GM23338 (cell line): ENCODE data around the gene RHBDD1. TPM values are rescaled to one million over a fixed set of nuclear protein-coding genes. Genes with fewer than 3 reads are reported as not detected.

Source experiments
- ATAC-seq: fragments of 200-7000 bp; cut with Tn5 transposase; 3 replicates; pipeline ENCODE4 v1.9.1; 2020
- DNase-seq: peaks from one replicate; pipeline ENCODE4 v3.0.0-alpha.2; 2015; ENCODE audit warnings: low spot score
- H2AFZ ChIP-seq: fragments of 200-600 bp; sonication (generic); 2 replicates; pipeline ENCODE4 v1.8.0; 2016; ENCODE audit warnings: antibody characterized with exemption, mild to moderate bottlenecking, moderate library complexity
- H3F3A ChIP-seq: fragments of 200-600 bp; sonication (generic); replicated peaks from 2 replicates; pipeline ENCODE4 v1.8.0; 2017; ENCODE audit warnings: antibody characterized with exemption, mixed run types, low read depth
- H3K27ac ChIP-seq: fragments of 200-600 bp; sonication (generic); 2 replicates; pipeline ENCODE4 v1.6.1; 2016; ENCODE audit warnings: low read depth
- H3K27me3 ChIP-seq: fragments of 200-600 bp; sonication (generic); 2 replicates; pipeline ENCODE4 v1.8.0; 2016; ENCODE audit warnings: mild to moderate bottlenecking, mixed run types, moderate library complexity; ENCODE audit not compliant: insufficient read depth
- H3K36me3 ChIP-seq: fragments of 200-600 bp; sonication (generic); 2 replicates; pipeline ENCODE4 v1.8.0; 2016; ENCODE audit warnings: mild to moderate bottlenecking; ENCODE audit not compliant: insufficient read depth
- H3K4me1 ChIP-seq: fragments of 200-600 bp; sonication (generic); 2 replicates; pipeline ENCODE4 v1.8.0; 2016; ENCODE audit warnings: mild to moderate bottlenecking, moderate library complexity; ENCODE audit not compliant: insufficient read depth
- H3K4me2 ChIP-seq: fragments of 200-600 bp; sonication (generic); 2 replicates; pipeline ENCODE4 v1.7.1; 2017; ENCODE audit warnings: mixed run types
- H3K4me3 ChIP-seq: fragments of 200-600 bp; sonication (generic); 2 replicates; pipeline ENCODE4 v1.6.1; 2016; ENCODE audit warnings: mixed run types
- H3K79me2 ChIP-seq: fragments of 200-600 bp; sonication (generic); replicated peaks from 2 replicates; pipeline ENCODE4 v1.8.0; 2017; ENCODE audit warnings: mild to moderate bottlenecking; ENCODE audit not compliant: insufficient read depth
- H3K9me2 ChIP-seq: fragments of 200-600 bp; sonication (generic); 2 replicates; pipeline ENCODE4 v1.8.0; 2017; ENCODE audit not compliant: insufficient read depth
- H4K20me1 ChIP-seq: fragments of 200-600 bp; sonication (generic); replicated peaks from 2 replicates; pipeline ENCODE4 v1.8.0; 2017; ENCODE audit warnings: mild to moderate bottlenecking; ENCODE audit not compliant: insufficient read depth
- H3K27ac Mint-ChIP-seq: 2 replicates; pipeline ENCODE4 v1.8.0; 2020; ENCODE audit warnings: inconsistent platforms, mild to moderate bottlenecking, moderate library complexity, mixed read lengths
- H3K27me3 Mint-ChIP-seq: 3 replicates; pipeline ENCODE4 v1.8.0; 2022; ENCODE audit warnings: low read depth, mild to moderate bottlenecking, moderate library complexity, mixed read lengths, inconsistent platforms; ENCODE audit not compliant: insufficient read depth, poor library complexity
- H3K36me3 Mint-ChIP-seq: 3 replicates; pipeline ENCODE4 v1.8.0; 2021; ENCODE audit warnings: low read depth, mild to moderate bottlenecking, inconsistent platforms, moderate library complexity, mixed read lengths
- H3K4me1 Mint-ChIP-seq: 3 replicates; pipeline ENCODE4 v1.8.0; 2020; ENCODE audit warnings: mild to moderate bottlenecking, inconsistent platforms, mixed read lengths
- H3K4me3 Mint-ChIP-seq: 3 replicates; pipeline ENCODE4 v1.8.0; 2021; ENCODE audit warnings: moderate library complexity, mild to moderate bottlenecking, inconsistent platforms, mixed read lengths
- H3K9me3 Mint-ChIP-seq: 3 replicates; pipeline ENCODE4 v1.8.0; 2020; ENCODE audit warnings: moderate library complexity, mild to moderate bottlenecking, inconsistent platforms, mixed read lengths
- CREB1 ChIP-seq: fragments of 250-450 bp; sonication (Bioruptor Pico); IDR thresholded peaks from 2 replicates; pipeline ENCODE4 v1.5.0; 2020; ENCODE audit warnings: low read depth, mild to moderate bottlenecking, moderate library complexity
- CTCF ChIP-seq, 2 experiments: fragments of 200-600 bp in 1 of 2; sonication (generic) in 1 of 2; conservative IDR thresholded peaks; 2 replicates each; pipeline versions ENCODE4 v1.5.1 to v1.6.1; 2016 to 2017; ENCODE audit warnings: antibody characterized with exemption in 2 of 2, low read depth in 2 of 2, mild to moderate bottlenecking in 2 of 2, moderate library complexity in 1 of 2
- ETS1 ChIP-seq: IDR thresholded peaks from 2 replicates; pipeline ENCODE4 v1.6.1; 2016; ENCODE audit warnings: antibody characterized with exemption
- EZH2 ChIP-seq: fragments of 200-600 bp; sonication (generic); IDR thresholded peaks from one replicate; pipeline ENCODE4 v1.8.0; 2017; ENCODE audit warnings: antibody characterized with exemption, mild to moderate bottlenecking, low read depth; ENCODE audit not compliant: unreplicated experiment
- EZH2phosphoT487 ChIP-seq: fragments of 200-600 bp; sonication (generic); IDR thresholded peaks from one replicate; pipeline ENCODE4 v1.8.1; 2018; ENCODE audit warnings: antibody characterized with exemption; ENCODE audit not compliant: unreplicated experiment
- JUNB ChIP-seq: IDR thresholded peaks from one replicate; pipeline ENCODE4 v1.6.1; 2016; ENCODE audit warnings: antibody characterized with exemption; ENCODE audit not compliant: unreplicated experiment
- NANOG ChIP-seq: IDR thresholded peaks from 2 replicates; pipeline ENCODE4 v1.6.1; 2016; ENCODE audit warnings: antibody characterized with exemption, borderline replicate concordance
- POLR2AphosphoS5 ChIP-seq: IDR thresholded peaks from 2 replicates; pipeline ENCODE4 v1.6.1; 2016; ENCODE audit warnings: antibody characterized with exemption, low read depth
- ZNF114 ChIP-seq: fragments of 250-450 bp; sonication (Bioruptor Pico); IDR thresholded peaks from 2 replicates; pipeline ENCODE4 v1.5.0; 2020; ENCODE audit warnings: mild to moderate bottlenecking, moderate library complexity
- ZNF331 ChIP-seq: fragments of 250-450 bp; sonication (Bioruptor Pico); IDR thresholded peaks from 2 replicates; pipeline ENCODE4 v1.5.0; 2020; ENCODE audit warnings: low read depth, mild to moderate bottlenecking, moderate library complexity
- polyA plus RNA-seq: library from polyadenylated mRNA; unstranded; fragments of >200 nt; fragmentation: Nextera tagmentation; extraction: Ambion mirVana; gene quantifications from 2 replicates; pipeline ENCODE4 v1.2.1, GENCODE V29; 2016
- total RNA-seq: library from RNA; depleted of rRNA; stranded (reverse); fragments of >200 nt; shearing (Covaris generic); gene quantifications from 2 replicates; pipeline ENCODE4 v1.2.3, GENCODE V29; 2014
- TF ChIP-seq, protein P1 (sequence below): IDR thresholded peaks from one replicate; pipeline ENCODE4 v1.6.1; 2018; ENCODE audit warnings: antibody characterized with exemption; ENCODE audit not compliant: unreplicated experiment

Gene RHBDD1
- total and polyA plus RNA-seq, 2 experiments from 2014 or later: 7.3 to 13.0 TPM

GRCh38 chr2:226959418-226959817, 123.6 kb downstream of the RHBDD1 start (continued):
- TF ChIP-seq, protein P1, sequence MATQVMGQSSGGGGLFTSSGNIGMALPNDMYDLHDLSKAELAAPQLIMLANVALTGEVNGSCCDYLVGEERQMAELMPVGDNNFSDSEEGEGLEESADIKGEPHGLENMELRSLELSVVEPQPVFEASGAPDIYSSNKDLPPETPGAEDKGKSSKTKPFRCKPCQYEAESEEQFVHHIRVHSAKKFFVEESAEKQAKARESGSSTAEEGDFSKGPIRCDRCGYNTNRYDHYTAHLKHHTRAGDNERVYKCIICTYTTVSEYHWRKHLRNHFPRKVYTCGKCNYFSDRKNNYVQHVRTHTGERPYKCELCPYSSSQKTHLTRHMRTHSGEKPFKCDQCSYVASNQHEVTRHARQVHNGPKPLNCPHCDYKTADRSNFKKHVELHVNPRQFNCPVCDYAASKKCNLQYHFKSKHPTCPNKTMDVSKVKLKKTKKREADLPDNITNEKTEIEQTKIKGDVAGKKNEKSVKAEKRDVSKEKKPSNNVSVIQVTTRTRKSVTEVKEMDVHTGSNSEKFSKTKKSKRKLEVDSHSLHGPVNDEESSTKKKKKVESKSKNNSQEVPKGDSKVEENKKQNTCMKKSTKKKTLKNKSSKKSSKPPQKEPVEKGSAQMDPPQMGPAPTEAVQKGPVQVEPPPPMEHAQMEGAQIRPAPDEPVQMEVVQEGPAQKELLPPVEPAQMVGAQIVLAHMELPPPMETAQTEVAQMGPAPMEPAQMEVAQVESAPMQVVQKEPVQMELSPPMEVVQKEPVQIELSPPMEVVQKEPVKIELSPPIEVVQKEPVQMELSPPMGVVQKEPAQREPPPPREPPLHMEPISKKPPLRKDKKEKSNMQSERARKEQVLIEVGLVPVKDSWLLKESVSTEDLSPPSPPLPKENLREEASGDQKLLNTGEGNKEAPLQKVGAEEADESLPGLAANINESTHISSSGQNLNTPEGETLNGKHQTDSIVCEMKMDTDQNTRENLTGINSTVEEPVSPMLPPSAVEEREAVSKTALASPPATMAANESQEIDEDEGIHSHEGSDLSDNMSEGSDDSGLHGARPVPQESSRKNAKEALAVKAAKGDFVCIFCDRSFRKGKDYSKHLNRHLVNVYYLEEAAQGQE: no peak
- TF ChIP-seq NANOG (no peak), CREB1 (CRISPR knock-in tag) (no peak), POLR2AphosphoS5 (no peak), JUNB (no peak), ZNF114 (CRISPR knock-in tag) (no peak), EZH2 (no peak), EZH2phosphoT487 (no peak)

- Mint-ChIP-seq H3K27me3 (no peaks in the 10 kb centered on the region), H3K9me3 (peaks cover 17% of the 10 kb centered on the region), H3K4me1 (no peaks in the 10 kb centered on the region), H3K36me3 (peaks cover 16% of the 10 kb centered on the region; the same call in 2 of the 3 replicates), H3K4me3 (no peak overlapping the region), H3K27ac (no peak overlapping the region)
- no peaks in the 10 kb centered on the region for H3K36me3 ChIP-seq
- H3K9me2 ChIP-seq: peaks cover 8% of the 10 kb centered on the region; the same call in 1 of the 2 replicates
- H3F3A ChIP-seq: no peaks in the 10 kb centered on the region
- no peak overlapping the region for H3K4me2 ChIP-seq
- 0 out of 2 replicates have a peak, but pooled peaks cover 4% of the 10 kb centered on the region for H3K4me1 ChIP-seq
- no peaks in the 10 kb centered on the region for H3K27me3 ChIP-seq
- no peak overlapping the region for H3K4me3 ChIP-seq
- ATAC-seq: no peak
- no peak overlapping the region for H2AFZ ChIP-seq
- DNase-seq: no peak
- H3K79me2 ChIP-seq: no peaks in the 10 kb centered on the region
- no peaks in the 10 kb centered on the region for H4K20me1 ChIP-seq
- H3K27ac ChIP-seq: no peak overlapping the region
- no peak for TF ChIP-seq CREB1 (CRISPR knock-in tag)
- TF ChIP-seq EZH2: no peak
- TF ChIP-seq, protein P1: no peak
- no peak for TF ChIP-seq ZNF331 (CRISPR knock-in tag)
- no peak for TF ChIP-seq ETS1
- TF ChIP-seq CTCF (conservative IDR thresholded peaks at IDR 0.05; ENCODE audit: low read depth in 2 of 2): no peak
Observed at GRCh38 chr2:226962176-226962773, 126.4 kb downstream of the RHBDD1 start.
